GM13976 (cell line): ENCODE measurements around the gene PPIA.

Experiments
- DNase-seq: peaks from one replicate; pipeline ENCODE4 v3.0.0; 2012; ENCODE audit warnings: low spot score
- CTCF ChIP-seq: IDR thresholded peaks from 2 replicates; pipeline ENCODE4 v1.5.1; 2012; ENCODE audit warnings: borderline replicate concordance, mild to moderate bottlenecking; ENCODE audit not compliant: insufficient read depth; ENCODE audit errors: extremely low read depth, missing control alignments, control extremely low read depth
- in situ Hi-C: fragments of 300-500 bp; cut with MboI; formaldehyde crosslinking; loops from one replicate; pipeline ENCODE4 v1.12.0; 2022; ENCODE audit warnings: low sequenced_read_pairs, mixed read lengths, inconsistent platforms; ENCODE audit not compliant: unreplicated experiment

PPIA gene

GRCh38 chr7:44796504-44797328 is at the start of gene PPIA:
PPIA (plus strand) TSS chr7:44796681; CDS start chr7:44796725, 44 bp downstream.
- TF ChIP-seq CTCF = no peak
- in situ Hi-C loops = no loop called here

GRCh38 chr7:44748045-44748947 is 48.2 kb upstream of the PPIA start, which contains the start of gene ZMIZ2:
ZMIZ2 (plus strand) TSS chr7:44748847; CDS start chr7:44756250, 7,403 bp downstream.
- peak; percentile 98 for DNase-seq
- no peak for TF ChIP-seq CTCF
- in situ Hi-C loops = no loop called here

More at GRCh38 chr7:44796504-44797328, at the start of gene PPIA:
- peak; percentile 100 for DNase-seq

- in situ Hi-C loops = no loop called here
- TF ChIP-seq CTCF = no peak
Observed at GRCh38 chr7:44748948-44749731, 47.3 kb upstream of the PPIA start.

GRCh38 chr7:44749992-44750391 is 46.5 kb upstream of the PPIA start:
- in situ Hi-C loops = loop anchor here (25.0 kb wide), 1 partner anchor 163 kb away; the partner anchor contains the start of gene TMED4
- TF ChIP-seq CTCF = no peak

More at GRCh38 chr7:44748948-44749731, 47.3 kb upstream of the PPIA start:
- peak; percentile 52 for DNase-seq

GRCh38 chr7:44750424-44750823 is 46.1 kb upstream of the PPIA start:
- TF ChIP-seq CTCF = no peak
- in situ Hi-C loops = loop anchor here (25.0 kb wide), 1 partner anchor 163 kb away; the partner anchor contains the start of gene TMED4
- peak; percentile 17 for DNase-seq

More at GRCh38 chr7:44749992-44750391, 46.5 kb upstream of the PPIA start:
- DNase-seq = no peak

GRCh38 chr7:44750921-44751571 is 45.4 kb upstream of the PPIA start:
- DNase-seq = peak; percentile 84
- no peak for TF ChIP-seq CTCF
- in situ Hi-C loops = loop anchor here (25.0 kb wide), 1 partner anchor 164 kb away; the partner anchor contains the start of gene TMED4
